Pancreas (tissue), 10 donors: ENCODE results near the gene CMPK1. TPM values are rescaled to one million over a fixed set of nuclear protein-coding genes. Genes with fewer than 3 reads are reported as not detected.
A peak's percentile ranks its signal among the peaks of the same experiment; 100 is the strongest.

Experiments used
- ATAC-seq, 4 donors: fragments of 200-7000 bp; cut with Tn5 transposase; one replicate each; pipeline versions ENCODE4 v1.8.0 to v1.9.1; 2020; ENCODE audit warnings: mild to moderate bottlenecking in 4 of 4, moderate library complexity in 4 of 4
- DNase-seq, 6 donors: peaks; one replicate each; pipeline ENCODE4 v3.0.0-alpha.2; 2020
- FAIRE-seq: peaks from 2 replicates; lab custom pipeline; 2012; peaks lifted over from hg19 to GRCh38; lab: Jason Lieb, UNC
- H3K27ac ChIP-seq, 4 donors: fragments of 200-600 bp; sonication (generic); 1 replicate in 3 of 4; 2 replicates in 1 of 4; pipeline versions ENCODE4 v1.5.0 to v1.8.0; 2020
- H3K27me3 ChIP-seq, 4 donors: fragments of 200-600 bp; one replicate each; pipeline ENCODE4 v1.8.0; 2021
- H3K36me3 ChIP-seq, 3 donors: fragments of 200-600 bp; sonication (generic) in 1 of 3; one replicate each; pipeline versions ENCODE4 v1.5.0 to v1.8.0; 2020 to 2021
- H3K4me1 ChIP-seq, 3 donors: fragments of 200-600 bp; one replicate each; pipeline ENCODE4 v1.8.0; 2021
- H3K4me3 ChIP-seq, 4 donors: fragments of 200-600 bp; sonication (generic) in 2 of 4; one replicate each; pipeline versions ENCODE4 v1.5.0 to v1.8.0; 2020 to 2021
- H3K9me3 ChIP-seq, 4 donors: fragments of 200-600 bp; one replicate each; pipeline ENCODE4 v1.8.0; 2021
- WGBS, 2 donors: extraction: QIAGEN DNeasy Blood & Tissue Kit; methylation state at CpG; one replicate each; pipeline ENCODE4 v1.1.7; 2013; 5-methylcytosine and 5-hydroxymethylcytosine counted together
- intact Hi-C, 3 donors: fragments of 100-400 bp; cut with DNase I; formaldehyde crosslinking; loops; one replicate each; pipeline versions ENCODE4 v1.11.1 to v1.14.2; 2022
- polyA plus RNA-seq, 2 donors: library from polyadenylated mRNA; stranded (reverse); fragments of 200-250 nt; gene quantifications; one replicate each; pipeline ENCODE4 v1.2.3, GENCODE V29; 2013
- total RNA-seq, 6 donors: library from RNA; stranded (reverse); fragmentation: NEBNext Ultra II Directional in 4 of 6; extraction: Animal tissue kit (Norgen Biotek cat#: 25700) in 4 of 6; gene quantifications; one replicate each; pipeline versions ENCODE4 v1.2.1 to v1.2.4, GENCODE V29; 2021 to 2023
- TF ChIP-seq, protein P1 (sequence below), 4 donors: fragments of 200-600 bp; sonication (generic) in 3 of 4; IDR thresholded peaks; one replicate each; pipeline versions ENCODE4 v1.5.0 to v1.8.0; 2021; ENCODE audit warnings: antibody characterized with exemption in 4 of 4
- donor health status: healthy with polysubstance abuse.
- donor health status: DM: no; HTN: no; CAD: no; lungs with moderate emphysema.
- donor health status: DM: no; HTN: no; CAD: no.
- donor health status: control.
- donor health status: control.
- donor health status: Bipolar disorder and iron deficiency.
- donor health status: DM: yes; HTN: yes; CAD: no.
- donor health status: DM: no; HTN: no; CAD: no.
- donor health status: DM: no; HTN: no; CAD: no.
- donor health status: DM: yes; HTN: yes; CAD: no.

CMPK1 gene
- total and polyA plus RNA-seq, 8 donors, result 43.8 to 93.0 (median 65.7) TPM

DNA sequence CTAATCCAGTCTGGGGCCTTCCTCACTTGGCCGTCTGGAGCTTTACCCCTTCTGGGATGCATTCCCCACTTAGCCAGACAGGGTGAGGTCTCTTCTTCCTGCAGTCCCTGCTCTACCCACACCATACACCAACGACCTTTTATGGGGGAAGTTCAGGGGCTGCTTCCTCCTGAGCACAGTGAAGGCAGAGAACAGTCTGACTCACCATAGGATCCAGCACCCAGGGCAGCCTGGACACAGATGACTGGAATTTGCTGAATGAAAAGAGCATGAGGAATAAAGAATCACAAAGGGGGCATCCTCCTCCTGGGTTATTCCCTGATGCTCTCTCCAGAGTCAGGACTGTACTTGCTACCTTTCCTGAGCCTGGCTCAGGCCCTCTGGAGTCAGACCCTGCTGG is 77.8 kb downstream of the CMPK1 start:
- ATAC-seq, result no peak

DNA sequence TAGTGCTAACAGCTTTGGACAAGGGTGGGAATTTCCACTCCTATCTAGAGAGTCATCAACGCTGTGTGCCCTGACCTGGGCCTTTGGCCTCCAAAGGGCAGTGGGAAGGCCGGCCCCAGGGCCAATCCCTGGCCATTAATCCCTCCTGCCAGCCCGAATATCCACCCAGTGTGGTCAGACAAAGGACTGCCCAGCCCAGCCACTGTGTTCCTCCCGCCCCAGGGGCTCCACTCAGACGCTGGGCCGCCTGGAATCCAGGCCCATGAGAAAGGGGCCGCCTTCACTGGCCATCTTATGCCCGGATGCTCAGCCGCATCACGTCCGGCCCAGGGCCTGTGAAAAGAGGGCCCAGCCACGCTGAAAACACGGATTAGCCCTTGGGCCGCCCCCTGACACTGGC is 78.8 kb downstream of the CMPK1 start:
- no peak overlapping the region for H3K27ac ChIP-seq
- no peaks in the 10 kb centered on the region for H3K9me3 ChIP-seq
- TF ChIP-seq, protein P1, sequence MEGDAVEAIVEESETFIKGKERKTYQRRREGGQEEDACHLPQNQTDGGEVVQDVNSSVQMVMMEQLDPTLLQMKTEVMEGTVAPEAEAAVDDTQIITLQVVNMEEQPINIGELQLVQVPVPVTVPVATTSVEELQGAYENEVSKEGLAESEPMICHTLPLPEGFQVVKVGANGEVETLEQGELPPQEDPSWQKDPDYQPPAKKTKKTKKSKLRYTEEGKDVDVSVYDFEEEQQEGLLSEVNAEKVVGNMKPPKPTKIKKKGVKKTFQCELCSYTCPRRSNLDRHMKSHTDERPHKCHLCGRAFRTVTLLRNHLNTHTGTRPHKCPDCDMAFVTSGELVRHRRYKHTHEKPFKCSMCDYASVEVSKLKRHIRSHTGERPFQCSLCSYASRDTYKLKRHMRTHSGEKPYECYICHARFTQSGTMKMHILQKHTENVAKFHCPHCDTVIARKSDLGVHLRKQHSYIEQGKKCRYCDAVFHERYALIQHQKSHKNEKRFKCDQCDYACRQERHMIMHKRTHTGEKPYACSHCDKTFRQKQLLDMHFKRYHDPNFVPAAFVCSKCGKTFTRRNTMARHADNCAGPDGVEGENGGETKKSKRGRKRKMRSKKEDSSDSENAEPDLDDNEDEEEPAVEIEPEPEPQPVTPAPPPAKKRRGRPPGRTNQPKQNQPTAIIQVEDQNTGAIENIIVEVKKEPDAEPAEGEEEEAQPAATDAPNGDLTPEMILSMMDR (IDR thresholded peaks at IDR 0.05), result no peak
- H3K36me3 ChIP-seq, result no peaks in the 10 kb centered on the region
- no peak overlapping the region for H3K4me3 ChIP-seq
- no peak for ATAC-seq
- no peak for FAIRE-seq
- no peaks in the 10 kb centered on the region for H3K27me3 ChIP-seq
- 79 to 84% methylated on average over 14 of the region's 14 CpGs for WGBS, 2 donors
- intact Hi-C loops, result loop anchor here in 1 of 3 donors (10.0 kb wide), 1 partner anchor 228 kb away; no protein-coding TSS in a partner anchor
- no peak for DNase-seq
- no peaks in the 10 kb centered on the region for H3K4me1 ChIP-seq

More for the DNA sequence above, 77.8 kb downstream of the CMPK1 start:
- TF ChIP-seq, protein P1 (IDR thresholded peaks at IDR 0.05), result no peak
- Histone ChIP-seq H3K27ac (no peak overlapping the region), H3K4me3 (no peak overlapping the region), H3K9me3 (no peaks in the 10 kb centered on the region), H3K36me3 (no peaks in the 10 kb centered on the region), H3K27me3 (peaks cover 0 to 4% (median 0%) of the 10 kb centered on the region in 4 donors), H3K4me1 (no peaks in the 10 kb centered on the region)
- FAIRE-seq (no peak), DNase-seq (no peak)
- 39 to 43% methylated on average over 2 of the region's 2 CpGs for WGBS, 2 donors
- intact Hi-C loops, result loop anchor here in 1 of 3 donors (10.0 kb wide), 1 partner anchor 227 kb away; no protein-coding TSS in a partner anchor

DNA sequence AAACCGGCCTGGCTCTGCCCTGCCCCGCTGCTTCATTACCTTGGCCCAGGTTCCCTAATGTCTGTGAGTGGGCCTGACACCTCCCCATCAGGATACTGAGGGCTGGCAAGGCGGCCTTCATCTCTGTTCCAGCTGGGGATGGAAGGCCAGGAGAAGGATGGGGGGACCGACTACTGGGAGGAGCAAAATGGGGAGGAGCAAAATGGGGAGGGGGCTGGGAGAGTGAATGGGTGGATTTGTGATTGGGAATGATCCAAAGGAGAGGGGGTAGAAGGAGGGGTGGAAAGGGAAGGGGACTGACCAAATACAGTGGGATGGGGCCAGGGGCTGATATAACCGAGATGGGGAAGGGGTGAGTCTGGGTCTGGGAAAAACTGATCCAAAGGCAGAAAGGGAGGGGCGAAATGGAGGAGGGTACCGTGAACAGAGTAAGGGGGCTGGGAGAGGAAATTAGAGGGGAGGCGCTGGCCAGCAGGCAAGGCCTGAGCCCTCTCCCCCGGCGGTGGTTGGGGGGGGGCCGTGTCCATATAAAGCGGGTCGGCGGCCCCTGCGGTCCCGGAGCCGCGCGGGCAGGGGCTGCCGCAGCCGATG is 82.2 kb downstream of the CMPK1 start, which contains the start of gene FOXE3:
Gene FOXE3, plus strand, starts transcription at position 558 of the 591 bp plus-strand sequence. Its CDS starts 31 bp downstream, at position 589.
- Histone ChIP-seq H3K4me3 (peak within 1 kb of the TSS in 1 of 4 donors; percentile 36), H3K27ac (no peak within 1 kb of the TSS), H3K36me3 (no peaks in the 10 kb centered on the region), H3K4me1 (no peaks in the 10 kb centered on the region), H3K9me3 (no peaks in the 10 kb centered on the region), H3K27me3 (peaks cover 0 to 4% (median 0%) of the 10 kb centered on the region in 4 donors)
- intact Hi-C loops, result loop anchor here in 1 of 3 donors (10.0 kb wide), 1 partner anchor 231 kb away; no protein-coding TSS in a partner anchor
- FAIRE-seq, result no peak
- WGBS, 2 donors, result 17 to 35% methylated on average over 10 to 21 of the region's 21 CpGs
- DNase-seq, result no peak
- TF ChIP-seq, protein P1 (IDR thresholded peaks at IDR 0.05), result no peak
- ATAC-seq, result no peak

DNA sequence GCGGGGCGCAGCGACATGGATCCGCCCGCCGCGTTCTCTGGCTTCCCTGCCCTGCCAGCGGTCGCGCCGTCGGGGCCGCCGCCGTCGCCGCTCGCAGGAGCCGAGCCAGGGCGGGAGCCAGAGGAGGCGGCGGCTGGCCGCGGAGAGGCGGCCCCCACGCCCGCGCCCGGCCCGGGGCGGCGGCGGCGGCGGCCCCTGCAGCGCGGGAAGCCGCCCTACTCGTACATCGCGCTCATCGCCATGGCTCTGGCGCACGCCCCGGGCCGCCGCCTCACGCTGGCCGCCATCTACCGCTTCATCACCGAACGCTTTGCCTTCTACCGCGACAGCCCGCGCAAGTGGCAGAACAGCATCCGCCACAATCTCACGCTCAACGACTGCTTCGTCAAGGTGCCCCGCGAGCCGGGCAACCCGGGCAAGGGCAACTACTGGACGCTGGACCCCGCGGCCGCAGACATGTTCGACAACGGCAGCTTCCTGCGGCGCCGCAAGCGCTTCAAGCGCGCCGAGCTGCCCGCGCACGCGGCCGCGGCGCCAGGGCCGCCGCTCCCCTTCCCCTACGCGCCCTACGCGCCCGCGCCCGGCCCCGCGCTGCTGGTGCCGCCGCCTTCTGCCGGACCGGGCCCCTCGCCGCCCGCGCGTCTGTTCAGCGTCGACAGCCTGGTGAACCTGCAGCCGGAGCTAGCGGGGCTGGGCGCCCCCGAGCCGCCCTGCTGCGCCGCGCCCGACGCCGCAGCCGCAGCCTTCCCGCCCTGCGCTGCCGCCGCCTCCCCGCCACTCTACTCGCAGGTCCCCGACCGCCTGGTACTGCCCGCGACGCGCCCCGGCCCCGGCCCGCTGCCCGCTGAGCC is 83.0 kb downstream of the CMPK1 start:
- intact Hi-C loops, result loop anchor here in 1 of 3 donors (10.0 kb wide), 1 partner anchor 232 kb away; no protein-coding TSS in a partner anchor
- DNase-seq (no peak), FAIRE-seq (no peak), ATAC-seq (peak in 1 of 4 donors; percentile 24)
- 2 to 4% methylated on average over 78 to 134 of the region's 134 CpGs for WGBS, 2 donors
- no peaks in the 10 kb centered on the region for H3K36me3 ChIP-seq
- H3K27me3 ChIP-seq, result peaks cover 0 to 4% (median 0%) of the 10 kb centered on the region in 4 donors
- H3K4me1 ChIP-seq, result no peaks in the 10 kb centered on the region
- TF ChIP-seq, protein P1 (IDR thresholded peaks at IDR 0.05), result no peak
- no peak overlapping the region for H3K27ac ChIP-seq
- peak overlapping the region in 1 of 4 donors; percentile 36 for H3K4me3 ChIP-seq
- no peaks in the 10 kb centered on the region for H3K9me3 ChIP-seq
